ENCODE measurements around the gene PDXDC1.
"Not testable (repeated sequence)": the region's sequence is repeated elsewhere in the genome, so short reads cannot be mapped to it uniquely, and the experiment has no call there.

GRCh38 chr16:15146264-15146662 is 171.4 kb downstream of the PDXDC1 start:
- TF ChIP-seq CREB5 (CRISPR knock-in tag; IDR thresholded peaks at IDR 0.05; ENCODE audit: low read depth); SNAI2 (CRISPR knock-in tag; IDR thresholded peaks at IDR 0.05); RARB (CRISPR knock-in tag; IDR thresholded peaks at IDR 0.05); BACH2 (CRISPR knock-in tag; IDR thresholded peaks at IDR 0.05; ENCODE audit: borderline replicate concordance); ZFP30 (CRISPR knock-in tag; IDR thresholded peaks at IDR 0.05); ARNTL (CRISPR knock-in tag; IDR thresholded peaks at IDR 0.05; ENCODE audit: borderline replicate concordance, low read depth): not testable (repeated sequence)

Data from SK-N-SH treated with all-trans-retinoic acid at 6 μM for 48 hours (cell line).